Measurements from ENCODE around the gene GUCD1.
"Not testable (repeated sequence)": the region's sequence is repeated elsewhere in the genome, so short reads cannot be mapped to it uniquely, and the experiment has no call there.

Gene GUCD1

DNA sequence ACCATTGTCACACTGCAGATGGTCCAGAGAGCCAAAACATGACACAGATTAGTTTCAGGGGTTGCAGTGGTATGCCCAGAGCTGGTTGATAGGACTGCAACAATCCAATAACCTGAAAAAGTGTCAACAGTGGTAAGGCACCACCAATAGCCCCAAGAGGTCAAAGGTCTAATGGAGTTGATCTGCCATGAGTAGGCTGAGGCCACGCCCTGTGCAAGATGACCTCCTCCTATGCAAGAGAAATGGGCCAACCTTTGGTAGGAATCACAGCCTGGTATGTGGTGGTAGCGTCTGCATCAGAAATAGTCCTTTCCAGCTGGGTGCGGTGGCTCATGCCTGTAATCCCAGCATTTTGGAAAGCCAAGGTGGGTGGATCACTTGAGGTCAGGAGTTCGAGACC lies 19.6 kb downstream of the GUCD1 start:
- no peak for TF ChIP-seq EZH2 (IDR thresholded peaks at IDR 0.05; ENCODE audit: borderline replicate concordance, low read length)
- TF ChIP-seq, protein P1, sequence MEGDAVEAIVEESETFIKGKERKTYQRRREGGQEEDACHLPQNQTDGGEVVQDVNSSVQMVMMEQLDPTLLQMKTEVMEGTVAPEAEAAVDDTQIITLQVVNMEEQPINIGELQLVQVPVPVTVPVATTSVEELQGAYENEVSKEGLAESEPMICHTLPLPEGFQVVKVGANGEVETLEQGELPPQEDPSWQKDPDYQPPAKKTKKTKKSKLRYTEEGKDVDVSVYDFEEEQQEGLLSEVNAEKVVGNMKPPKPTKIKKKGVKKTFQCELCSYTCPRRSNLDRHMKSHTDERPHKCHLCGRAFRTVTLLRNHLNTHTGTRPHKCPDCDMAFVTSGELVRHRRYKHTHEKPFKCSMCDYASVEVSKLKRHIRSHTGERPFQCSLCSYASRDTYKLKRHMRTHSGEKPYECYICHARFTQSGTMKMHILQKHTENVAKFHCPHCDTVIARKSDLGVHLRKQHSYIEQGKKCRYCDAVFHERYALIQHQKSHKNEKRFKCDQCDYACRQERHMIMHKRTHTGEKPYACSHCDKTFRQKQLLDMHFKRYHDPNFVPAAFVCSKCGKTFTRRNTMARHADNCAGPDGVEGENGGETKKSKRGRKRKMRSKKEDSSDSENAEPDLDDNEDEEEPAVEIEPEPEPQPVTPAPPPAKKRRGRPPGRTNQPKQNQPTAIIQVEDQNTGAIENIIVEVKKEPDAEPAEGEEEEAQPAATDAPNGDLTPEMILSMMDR (IDR thresholded peaks at IDR 0.05; ENCODE audit: low read length) = no peak
- Histone ChIP-seq H3K9ac (ENCODE audit: low read length) (no peak overlapping the region), H2AFZ (ENCODE audit: low read length) (no peak overlapping the region), H4K20me1 (ENCODE audit: insufficient read depth, low read length) (no peaks in the 10 kb centered on the region), H3K9me2 (ENCODE audit: low read depth, low read length) (no peaks in the 10 kb centered on the region), H3K27me3 (ENCODE audit: insufficient read depth, low read length) (no peaks in the 10 kb centered on the region), H3K4me1 (ENCODE audit: insufficient read depth, low read length, severe bottlenecking) (no peaks in the 10 kb centered on the region), H3K79me2 (ENCODE audit: insufficient read depth, low read length) (no peaks in the 10 kb centered on the region), H3K27ac (ENCODE audit: low read depth, low read length, poor library complexity, severe bottlenecking) (no peak overlapping the region), H3K9me3 (ENCODE audit: low read length) (no peaks in the 10 kb centered on the region), H3K4me2 (ENCODE audit: low read length) (no peak overlapping the region), H3K36me3 (ENCODE audit: insufficient read depth, low read length) (peaks cover 5% of the 10 kb centered on the region), H3K4me3 (ENCODE audit: low read depth, low read length, poor library complexity, severe bottlenecking) (no peak overlapping the region), H3F3A (ENCODE audit: insufficient read depth, low read length) (no peaks in the 10 kb centered on the region)

DNA sequence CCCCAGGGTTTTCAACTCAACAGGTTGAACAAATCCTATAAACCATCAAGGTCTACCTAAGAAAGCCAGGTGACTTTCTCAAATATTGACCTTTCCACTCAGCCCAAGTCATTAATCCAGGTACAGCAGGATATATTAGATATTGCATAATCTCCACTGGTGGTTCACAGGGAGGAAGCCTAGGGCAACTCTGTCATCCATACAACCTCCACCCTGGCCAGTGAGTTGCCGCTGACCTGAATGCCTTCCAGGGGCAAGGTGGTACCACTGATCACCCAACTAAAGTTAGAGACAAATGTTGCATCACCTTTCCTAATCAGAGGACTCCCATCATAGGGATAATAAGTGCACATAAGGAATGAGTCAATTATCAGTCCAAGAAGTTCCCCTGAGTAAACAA lies 22.9 kb downstream of the GUCD1 start:
- no peaks in the 10 kb centered on the region for H3K4me1 ChIP-seq (ENCODE audit: insufficient read depth, low read length, severe bottlenecking)
- H2AFZ ChIP-seq (ENCODE audit: low read length) = no peak overlapping the region
- H3K4me2 ChIP-seq (ENCODE audit: low read length) = no peak overlapping the region
- H3K27ac ChIP-seq (ENCODE audit: low read depth, low read length, poor library complexity, severe bottlenecking) = no peak overlapping the region
- H3K9me3 ChIP-seq (ENCODE audit: low read length) = no peaks in the 10 kb centered on the region
- H3K4me3 ChIP-seq (ENCODE audit: low read depth, low read length, poor library complexity, severe bottlenecking) = no peak overlapping the region
- H3K79me2 ChIP-seq (ENCODE audit: insufficient read depth, low read length) = no peaks in the 10 kb centered on the region
- no peaks in the 10 kb centered on the region for H3F3A ChIP-seq (ENCODE audit: insufficient read depth, low read length)
- H4K20me1 ChIP-seq (ENCODE audit: insufficient read depth, low read length) = no peaks in the 10 kb centered on the region
- H3K36me3 ChIP-seq (ENCODE audit: insufficient read depth, low read length) = no peaks in the 10 kb centered on the region
- H3K27me3 ChIP-seq (ENCODE audit: insufficient read depth, low read length) = no peaks in the 10 kb centered on the region
- no peaks in the 10 kb centered on the region for H3K9me2 ChIP-seq (ENCODE audit: low read depth, low read length)
- TF ChIP-seq, protein P1 (IDR thresholded peaks at IDR 0.05; ENCODE audit: low read length) = no peak
- no peak for TF ChIP-seq EZH2 (IDR thresholded peaks at IDR 0.05; ENCODE audit: borderline replicate concordance, low read length)
- H3K9ac ChIP-seq (ENCODE audit: low read length) = no peak overlapping the region

DNA sequence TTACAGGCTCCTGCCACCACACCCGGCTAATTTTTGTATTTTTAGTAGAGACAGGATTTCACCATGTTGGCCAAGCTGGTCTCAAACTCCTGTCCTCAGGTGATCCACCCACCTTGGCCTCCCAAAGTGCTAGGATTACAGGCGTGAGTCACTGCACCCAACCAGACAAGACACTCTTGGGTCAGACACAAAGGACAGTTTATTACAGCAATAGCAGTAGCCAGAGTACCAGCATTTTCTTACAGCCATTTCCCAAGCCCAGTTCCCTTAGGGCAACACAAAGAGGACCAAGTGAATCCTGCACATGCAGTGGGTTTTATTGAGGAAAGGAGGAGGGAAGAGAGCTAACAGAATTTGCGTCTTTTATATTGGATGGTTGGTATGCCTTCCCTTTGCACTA lies 24.0 kb downstream of the GUCD1 start:
- H3K4me1 ChIP-seq (ENCODE audit: insufficient read depth, low read length, severe bottlenecking); H3K9me2 ChIP-seq (ENCODE audit: low read depth, low read length); H3K27me3 ChIP-seq (ENCODE audit: insufficient read depth, low read length); H3K9ac ChIP-seq (ENCODE audit: low read length); H3K27ac ChIP-seq (ENCODE audit: low read depth, low read length, poor library complexity, severe bottlenecking); H4K20me1 ChIP-seq (ENCODE audit: insufficient read depth, low read length); H3F3A ChIP-seq (ENCODE audit: insufficient read depth, low read length); H3K9me3 ChIP-seq (ENCODE audit: low read length); H3K4me3 ChIP-seq (ENCODE audit: low read depth, low read length, poor library complexity, severe bottlenecking); H3K36me3 ChIP-seq (ENCODE audit: insufficient read depth, low read length); H3K79me2 ChIP-seq (ENCODE audit: insufficient read depth, low read length); H3K4me2 ChIP-seq (ENCODE audit: low read length); H2AFZ ChIP-seq (ENCODE audit: low read length): not testable (repeated sequence)

DNA sequence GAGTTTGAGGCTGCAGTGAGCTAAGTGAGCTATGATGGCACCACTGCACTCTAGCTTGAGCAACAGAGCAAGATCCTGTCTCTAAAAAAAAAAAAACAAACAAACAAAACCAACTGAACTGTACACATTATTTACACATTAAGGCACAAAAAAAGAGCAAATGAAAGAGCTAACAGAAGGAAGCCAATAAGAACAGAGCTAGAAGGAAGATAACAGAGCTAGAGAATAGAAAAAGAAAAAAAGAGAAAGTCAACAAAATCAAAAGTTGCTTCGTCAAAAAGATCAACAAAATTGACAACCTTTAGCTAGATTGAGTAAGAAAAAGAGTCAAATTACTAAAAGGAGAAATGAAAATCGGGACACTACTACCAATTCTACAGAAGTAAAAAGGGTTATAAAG lies 25.0 kb downstream of the GUCD1 start:
- no peak overlapping the region for H2AFZ ChIP-seq (ENCODE audit: low read length)
- H3K27ac ChIP-seq (ENCODE audit: low read depth, low read length, poor library complexity, severe bottlenecking) = no peak overlapping the region
- no peaks in the 10 kb centered on the region for H3K79me2 ChIP-seq (ENCODE audit: insufficient read depth, low read length)
- H3F3A ChIP-seq (ENCODE audit: insufficient read depth, low read length) = no peaks in the 10 kb centered on the region
- H3K9me3 ChIP-seq (ENCODE audit: low read length) = no peaks in the 10 kb centered on the region
- no peak overlapping the region for H3K9ac ChIP-seq (ENCODE audit: low read length)
- H3K4me1 ChIP-seq (ENCODE audit: insufficient read depth, low read length, severe bottlenecking) = no peaks in the 10 kb centered on the region
- H3K4me3 ChIP-seq (ENCODE audit: low read depth, low read length, poor library complexity, severe bottlenecking) = no peak overlapping the region
- H3K36me3 ChIP-seq (ENCODE audit: insufficient read depth, low read length) = no peaks in the 10 kb centered on the region
- no peak overlapping the region for H3K4me2 ChIP-seq (ENCODE audit: low read length)
- TF ChIP-seq, protein P1 (IDR thresholded peaks at IDR 0.05; ENCODE audit: low read length) = no peak
- TF ChIP-seq EZH2 (IDR thresholded peaks at IDR 0.05; ENCODE audit: borderline replicate concordance, low read length) = no peak
- H3K9me2 ChIP-seq (ENCODE audit: low read depth, low read length) = no peaks in the 10 kb centered on the region
- no peaks in the 10 kb centered on the region for H3K27me3 ChIP-seq (ENCODE audit: insufficient read depth, low read length)
- H4K20me1 ChIP-seq (ENCODE audit: insufficient read depth, low read length) = no peaks in the 10 kb centered on the region

All from OCI-LY1 (cell line).